ENCODE measurements around the gene JAM2.

DNA sequence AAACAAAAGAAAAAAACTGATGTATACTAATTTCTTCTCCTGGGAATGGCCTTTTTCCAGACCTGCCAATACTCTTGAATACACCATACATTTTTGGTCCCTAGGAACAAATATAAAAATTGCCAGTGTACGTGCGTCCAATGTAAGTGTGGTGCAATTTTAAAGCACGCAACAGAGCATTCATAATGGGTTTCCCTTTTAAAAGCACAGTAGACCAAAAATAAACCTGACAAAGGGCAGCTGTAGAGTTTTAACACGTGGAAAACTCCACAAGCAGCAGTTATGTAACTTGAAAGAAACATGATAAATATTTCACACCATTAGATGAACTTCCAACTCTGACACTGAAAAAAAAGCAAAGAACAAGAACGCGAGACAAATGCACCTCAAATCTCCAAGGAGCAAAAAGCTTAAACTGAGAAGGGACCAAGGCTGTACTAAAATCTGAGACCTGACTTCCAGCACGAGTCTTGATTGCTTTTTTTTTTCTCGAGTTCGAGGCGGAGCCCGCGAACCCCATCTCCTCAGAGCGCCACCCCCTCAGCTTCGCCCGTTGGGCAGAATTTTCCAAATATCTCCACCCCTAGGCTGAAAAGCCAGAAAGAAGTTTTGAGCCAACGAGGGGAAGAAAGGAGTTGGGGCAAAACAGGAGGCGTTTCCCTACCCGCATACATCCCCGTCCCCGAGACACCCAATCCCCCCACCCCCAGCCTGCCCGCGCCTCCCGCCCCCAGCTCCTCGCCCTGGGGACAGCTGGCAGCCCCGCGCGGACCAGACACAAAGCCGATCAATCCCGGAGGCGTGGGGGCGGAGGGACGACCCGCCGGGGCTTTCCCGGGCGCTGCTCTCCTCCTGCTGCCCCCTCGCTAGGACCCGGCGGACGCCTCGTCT is at the start of gene JAM2:
- TF ChIP-seq IKZF1 (conservative IDR thresholded peaks at IDR 0.05) (no peak), CEBPB (IDR thresholded peaks at IDR 0.05; ENCODE audit: borderline replicate concordance in 1 of 2, low read depth in 2 of 2, low read length in 2 of 2) (no peak), RUNX3 (IDR thresholded peaks at IDR 0.05; ENCODE audit: low read length) (no peak), NFXL1 (IDR thresholded peaks at IDR 0.05; ENCODE audit: borderline replicate concordance) (no peak), CBFB (IDR thresholded peaks at IDR 0.05; ENCODE audit: low read depth) (no peak), PML (IDR thresholded peaks at IDR 0.05; ENCODE audit: low read length) (no peak)
- TF ChIP-seq, protein P1, sequence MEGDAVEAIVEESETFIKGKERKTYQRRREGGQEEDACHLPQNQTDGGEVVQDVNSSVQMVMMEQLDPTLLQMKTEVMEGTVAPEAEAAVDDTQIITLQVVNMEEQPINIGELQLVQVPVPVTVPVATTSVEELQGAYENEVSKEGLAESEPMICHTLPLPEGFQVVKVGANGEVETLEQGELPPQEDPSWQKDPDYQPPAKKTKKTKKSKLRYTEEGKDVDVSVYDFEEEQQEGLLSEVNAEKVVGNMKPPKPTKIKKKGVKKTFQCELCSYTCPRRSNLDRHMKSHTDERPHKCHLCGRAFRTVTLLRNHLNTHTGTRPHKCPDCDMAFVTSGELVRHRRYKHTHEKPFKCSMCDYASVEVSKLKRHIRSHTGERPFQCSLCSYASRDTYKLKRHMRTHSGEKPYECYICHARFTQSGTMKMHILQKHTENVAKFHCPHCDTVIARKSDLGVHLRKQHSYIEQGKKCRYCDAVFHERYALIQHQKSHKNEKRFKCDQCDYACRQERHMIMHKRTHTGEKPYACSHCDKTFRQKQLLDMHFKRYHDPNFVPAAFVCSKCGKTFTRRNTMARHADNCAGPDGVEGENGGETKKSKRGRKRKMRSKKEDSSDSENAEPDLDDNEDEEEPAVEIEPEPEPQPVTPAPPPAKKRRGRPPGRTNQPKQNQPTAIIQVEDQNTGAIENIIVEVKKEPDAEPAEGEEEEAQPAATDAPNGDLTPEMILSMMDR (IDR thresholded peaks at IDR 0.05 in 2 of 3, conservative IDR thresholded peaks at IDR 0.05 in 1 of 3; ENCODE audit: control insufficient read depth in 2 of 3, extremely low read depth in 1 of 3, insufficient read depth in 1 of 3, low read depth in 3 of 3, low read length in 3 of 3), result no peak
- TF ChIP-seq, protein P2, sequence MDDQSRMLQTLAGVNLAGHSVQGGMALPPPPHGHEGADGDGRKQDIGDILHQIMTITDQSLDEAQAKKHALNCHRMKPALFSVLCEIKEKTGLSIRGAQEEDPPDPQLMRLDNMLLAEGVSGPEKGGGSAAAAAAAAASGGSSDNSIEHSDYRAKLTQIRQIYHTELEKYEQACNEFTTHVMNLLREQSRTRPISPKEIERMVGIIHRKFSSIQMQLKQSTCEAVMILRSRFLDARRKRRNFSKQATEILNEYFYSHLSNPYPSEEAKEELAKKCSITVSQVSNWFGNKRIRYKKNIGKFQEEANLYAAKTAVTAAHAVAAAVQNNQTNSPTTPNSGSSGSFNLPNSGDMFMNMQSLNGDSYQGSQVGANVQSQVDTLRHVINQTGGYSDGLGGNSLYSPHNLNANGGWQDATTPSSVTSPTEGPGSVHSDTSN (IDR thresholded peaks at IDR 0.05; ENCODE audit: insufficient replicate concordance, low read depth, low read length), result no peak
